HG03097 (cell line): ENCODE data around the gene WNT3.
"Not testable (repeated sequence)": the region's sequence is repeated elsewhere in the genome, so short reads cannot be mapped to it uniquely, and the experiment has no call there.

ENCODE experiments used
- ATAC-seq: cut with Tn5 transposase; IDR thresholded peaks from one replicate; pipeline ENCODE4 v1.9.1; 2021; ENCODE audit not compliant: unreplicated experiment, low FRiP score

WNT3 gene, protein sequence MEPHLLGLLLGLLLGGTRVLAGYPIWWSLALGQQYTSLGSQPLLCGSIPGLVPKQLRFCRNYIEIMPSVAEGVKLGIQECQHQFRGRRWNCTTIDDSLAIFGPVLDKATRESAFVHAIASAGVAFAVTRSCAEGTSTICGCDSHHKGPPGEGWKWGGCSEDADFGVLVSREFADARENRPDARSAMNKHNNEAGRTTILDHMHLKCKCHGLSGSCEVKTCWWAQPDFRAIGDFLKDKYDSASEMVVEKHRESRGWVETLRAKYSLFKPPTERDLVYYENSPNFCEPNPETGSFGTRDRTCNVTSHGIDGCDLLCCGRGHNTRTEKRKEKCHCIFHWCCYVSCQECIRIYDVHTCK

GRCh38 chr17:46818316-46818928, at the start of gene WNT3:
Gene WNT3, minus strand, starts transcription at chr17:46818692. Its CDS starts 95 bp downstream, at chr17:46818597.
- ATAC-seq, result no peak

DNA sequence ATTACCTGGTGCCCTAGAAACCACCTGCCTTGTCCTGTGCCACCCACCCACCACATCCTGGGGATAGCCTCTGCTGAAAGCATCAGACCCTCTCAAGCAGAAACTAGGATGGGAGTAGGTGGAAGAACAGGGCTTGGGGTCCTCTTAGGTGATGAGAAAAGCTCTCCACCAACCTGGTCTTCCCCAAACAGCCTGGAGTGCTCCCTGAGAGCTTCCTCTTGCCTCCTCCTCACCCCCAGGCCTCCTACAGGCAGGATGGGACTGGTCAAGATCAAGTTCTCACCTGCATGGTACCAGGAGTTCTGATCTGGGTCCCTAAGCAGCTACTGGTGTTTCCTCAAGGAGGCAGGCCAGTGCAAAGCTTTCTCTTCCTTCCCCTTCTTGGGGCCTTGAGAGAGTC, 48.3 kb upstream of the WNT3 start:
- ATAC-seq, result no peak

GRCh38 chr17:46866325-46866724, 47.8 kb upstream of the WNT3 start:
- no peak for ATAC-seq

DNA sequence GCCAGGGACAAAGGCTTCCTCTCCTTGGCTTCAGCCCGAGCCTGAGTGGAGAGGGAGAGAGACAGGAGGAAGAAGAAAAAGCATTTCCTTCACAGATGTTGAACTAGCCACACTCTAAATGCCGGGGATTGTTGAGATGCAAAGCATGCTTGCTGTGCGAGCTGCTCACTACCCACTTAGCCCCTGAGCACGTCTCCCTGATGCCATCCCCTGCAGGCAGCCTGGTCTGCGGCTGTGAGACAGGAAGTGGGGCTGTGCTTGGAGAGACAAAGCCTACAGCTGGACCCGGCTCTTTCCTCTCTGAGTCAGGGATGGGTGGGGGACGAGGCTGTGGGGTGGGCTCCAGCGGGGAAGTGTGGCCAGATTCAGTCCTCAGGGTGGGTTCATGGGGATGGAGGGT, 46.6 kb upstream of the WNT3 start:
- no peak for ATAC-seq

DNA sequence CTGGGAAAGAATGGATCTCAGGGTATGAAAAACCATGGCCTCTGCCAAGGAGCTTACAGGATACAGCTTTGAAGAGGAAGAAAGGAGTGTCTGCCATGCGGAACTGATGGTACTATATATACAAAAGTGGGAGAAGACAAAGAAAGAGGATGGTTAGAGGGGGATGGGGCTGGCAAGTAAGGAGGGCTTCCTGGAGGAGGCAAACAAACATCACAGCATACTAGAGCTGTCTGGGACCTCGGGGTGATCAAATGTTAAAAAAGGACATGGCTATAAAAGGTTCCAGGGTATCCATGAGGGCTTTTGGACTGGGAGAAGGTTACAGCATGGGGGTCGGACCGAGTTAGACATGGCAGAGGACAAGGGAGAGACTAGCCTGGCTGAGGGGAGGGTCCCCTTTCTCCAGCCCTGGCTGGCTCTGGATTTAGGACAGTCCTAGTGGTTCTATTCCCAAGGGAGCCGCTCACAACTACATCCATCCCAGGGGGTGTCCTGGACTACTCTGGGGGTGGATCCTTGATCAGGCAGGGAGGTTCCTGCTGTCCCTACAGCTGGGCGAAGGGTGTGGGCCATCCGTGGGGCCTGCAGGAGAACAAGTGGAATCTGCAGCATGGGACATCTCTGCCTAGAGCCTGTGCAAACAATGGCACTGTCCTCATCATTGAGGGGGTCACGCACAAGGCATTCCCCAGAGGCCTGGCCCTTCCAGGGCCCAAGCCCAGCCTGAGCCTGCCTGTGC, 45.1 kb upstream of the WNT3 start:
- no peak for ATAC-seq

DNA sequence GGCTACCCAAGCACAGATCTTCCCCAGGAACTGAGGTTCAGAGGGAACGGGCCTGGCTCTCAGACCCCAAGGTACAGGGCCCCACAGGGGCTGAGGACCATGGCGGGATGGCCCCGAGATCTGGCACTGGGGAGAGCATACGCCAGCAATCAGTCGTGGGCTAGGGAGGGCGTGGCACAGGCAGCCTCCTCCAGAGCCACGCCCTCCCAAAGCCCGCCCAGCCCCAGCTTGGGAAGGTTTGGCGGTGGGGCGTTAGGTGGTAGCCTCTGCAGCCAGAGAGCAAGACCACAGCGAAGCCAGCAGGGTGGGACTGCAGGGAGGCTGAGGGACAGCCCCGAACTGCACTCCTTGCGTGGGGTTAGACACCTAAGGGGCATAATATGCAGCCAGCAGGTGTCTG, 44.5 kb upstream of the WNT3 start:
- no peak for ATAC-seq

GRCh38 chr17:46859996-46860395, 41.5 kb upstream of the WNT3 start:
- no peak for ATAC-seq

GRCh38 chr17:46857600-46857999, 39.1 kb upstream of the WNT3 start:
- no peak for ATAC-seq

- no peak for ATAC-seq
These were observed 36.5 kb upstream of the WNT3 start for GRCh38 chr17:46854948-46855347.

DNA sequence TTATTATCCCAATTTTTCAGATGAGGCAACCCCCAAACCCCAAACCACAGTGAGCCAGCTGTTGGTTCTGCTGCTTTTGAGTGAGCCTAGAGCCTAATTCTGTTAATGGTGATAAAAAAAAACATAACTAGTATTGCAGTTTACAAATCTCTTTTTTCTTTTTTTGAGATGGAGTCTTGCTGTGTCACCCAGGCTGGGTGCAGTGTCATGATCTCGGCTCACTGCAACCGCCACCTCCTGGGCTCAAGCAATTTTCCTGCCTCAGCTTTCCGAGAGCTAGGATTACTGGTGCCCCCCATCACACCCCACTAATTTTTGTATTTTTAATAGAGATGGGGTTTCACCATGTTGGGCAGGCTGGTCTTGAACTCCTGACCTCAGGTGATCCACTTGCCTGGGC, 36.0 kb upstream of the WNT3 start:
- ATAC-seq, result no peak

DNA sequence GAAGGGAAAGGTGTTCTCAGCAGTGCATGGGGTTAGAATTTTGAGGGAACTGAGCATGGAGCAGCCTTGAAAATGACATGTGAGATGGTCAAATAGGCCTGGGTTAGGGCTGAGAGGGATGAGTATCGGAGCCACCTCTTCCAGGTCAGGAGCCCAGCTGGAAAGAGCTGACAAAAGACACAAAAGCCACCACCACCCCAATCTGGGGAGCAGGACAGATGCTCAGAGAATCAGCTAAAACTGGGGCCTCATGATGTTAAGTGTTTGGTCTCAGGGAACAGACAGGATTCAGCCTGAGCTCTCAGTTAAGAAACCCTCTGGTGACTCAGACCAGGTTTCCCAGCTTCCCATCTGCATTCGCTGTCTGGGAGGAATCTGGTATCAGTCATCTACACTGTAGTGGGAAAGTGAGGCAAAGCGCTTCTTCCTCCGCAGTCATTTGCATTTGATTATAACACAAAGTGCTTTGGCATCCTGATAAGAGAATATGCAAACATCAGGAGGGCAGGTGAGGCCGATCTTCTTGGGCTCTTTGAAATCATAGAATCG, 35.5 kb upstream of the WNT3 start:
- no peak for ATAC-seq

GRCh38 chr17:46851029-46851741, 32.7 kb upstream of the WNT3 start, which contains the start of gene WNT9B:
Gene WNT9B, plus strand, starts transcription at chr17:46851583. Its CDS starts 56 bp downstream, at chr17:46851639.
- ATAC-seq, result no peak

- no peak for ATAC-seq
These were observed 32.2 kb upstream of the WNT3 start for GRCh38 chr17:46850688-46851028.

DNA sequence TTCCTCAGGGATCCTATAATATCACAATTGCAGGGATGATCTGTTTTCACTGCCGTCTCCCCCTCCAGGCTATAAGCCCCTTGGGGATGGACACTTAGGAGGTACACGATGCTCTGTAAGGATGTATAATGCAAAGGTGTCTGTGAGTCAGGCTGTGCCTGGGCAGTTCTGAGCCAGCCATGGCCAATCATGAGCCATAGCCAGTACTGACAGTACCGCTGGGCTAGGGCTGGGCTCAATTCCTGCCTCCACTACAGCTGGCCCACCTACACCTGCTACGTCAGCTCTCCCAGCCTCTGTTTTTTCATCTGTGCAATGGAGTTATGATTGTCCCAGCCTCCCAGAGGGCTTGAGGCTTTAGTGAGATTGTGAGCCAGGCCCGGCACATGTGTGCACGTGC, 30.0 kb upstream of the WNT3 start:
- ATAC-seq, result no peak

DNA sequence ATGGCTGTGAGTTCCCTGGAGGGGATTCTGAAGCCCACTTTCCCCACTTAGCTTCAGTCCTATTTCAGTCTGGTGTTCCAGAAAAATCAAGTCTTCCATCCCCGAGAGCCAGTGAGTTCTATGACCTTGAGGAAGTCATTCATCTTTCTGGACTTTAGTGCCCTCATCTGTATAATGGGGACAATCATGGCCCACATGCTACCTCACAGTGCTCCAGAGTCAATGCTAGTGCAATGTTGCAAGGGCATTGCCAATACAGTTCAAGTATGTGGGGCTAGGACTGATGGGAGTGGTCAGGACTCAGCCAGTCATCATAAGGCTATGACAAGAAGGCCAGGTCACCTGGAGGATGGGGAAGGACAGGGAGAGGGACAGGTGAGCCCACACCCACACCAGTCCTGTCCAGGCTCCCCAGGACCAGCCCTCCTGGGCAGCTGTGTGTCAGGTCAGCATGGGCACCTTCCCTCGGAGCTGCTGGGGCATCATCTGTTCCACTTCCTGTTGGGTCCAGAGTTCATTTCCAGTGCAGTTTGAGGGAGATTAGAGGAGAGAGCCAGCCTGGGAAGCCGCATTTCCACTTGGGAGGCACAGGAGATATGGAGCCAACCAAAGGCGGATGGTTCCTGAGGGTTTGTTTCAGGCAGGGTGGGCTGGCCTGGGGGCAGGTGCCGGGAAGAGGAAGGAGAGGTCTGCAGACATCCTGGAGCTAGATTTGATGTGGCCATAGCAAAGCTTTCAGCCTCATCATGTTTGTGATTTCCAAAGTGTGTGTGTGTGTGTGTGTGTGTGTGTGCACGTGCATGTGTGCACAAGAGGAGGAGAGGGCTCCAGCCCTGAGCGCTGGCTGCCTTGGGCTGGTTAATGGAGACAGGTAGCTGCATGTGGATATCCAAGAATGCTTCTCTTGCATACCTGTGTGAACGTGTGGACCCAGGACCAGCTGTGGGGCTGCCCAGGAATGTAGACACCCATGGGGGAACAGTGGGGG, 29.0 kb upstream of the WNT3 start:
- no peak for ATAC-seq

DNA sequence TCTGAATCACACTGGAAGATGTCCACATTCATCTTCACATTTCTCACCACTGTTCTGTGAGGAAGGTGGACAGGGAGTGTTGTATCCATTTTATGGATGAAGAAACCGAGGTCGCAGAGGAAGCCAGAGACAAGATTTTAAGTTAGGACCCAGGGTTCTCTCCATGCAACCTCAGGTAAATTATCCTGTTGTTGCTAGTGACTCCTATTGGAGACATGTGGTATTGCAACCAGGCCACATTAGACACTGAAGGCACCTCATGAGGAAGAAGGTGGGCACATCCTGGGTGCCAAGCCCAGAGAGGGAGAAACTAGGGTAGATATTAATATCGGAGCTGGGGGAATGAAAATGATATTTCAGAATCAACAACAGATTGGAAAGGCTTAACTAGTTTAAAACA, 24.3 kb upstream of the WNT3 start:
- no peak for ATAC-seq

GRCh38 chr17:46841561-46842379, 23.3 kb upstream of the WNT3 start:
- no peak for ATAC-seq

DNA sequence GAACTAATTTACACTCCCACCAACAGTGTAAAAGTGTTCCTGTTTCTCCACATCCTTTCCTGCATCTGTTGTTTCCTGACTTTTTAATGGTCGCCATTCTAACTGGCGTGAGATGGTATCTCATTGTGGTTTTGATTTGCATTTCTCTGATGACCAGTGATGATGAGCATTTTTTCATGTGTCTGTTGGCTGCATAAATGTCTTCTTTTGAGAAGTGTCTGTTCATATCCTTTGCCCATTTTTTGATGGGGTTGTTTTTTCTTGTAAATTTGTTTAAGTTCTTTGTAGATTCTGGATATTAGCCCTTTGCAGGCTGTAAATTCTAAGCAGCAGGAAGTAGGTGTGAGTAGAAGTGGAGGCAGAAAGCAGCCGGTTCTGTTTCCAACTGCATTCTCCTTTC, 22.1 kb upstream of the WNT3 start:
- not testable (repeated sequence) for ATAC-seq

DNA sequence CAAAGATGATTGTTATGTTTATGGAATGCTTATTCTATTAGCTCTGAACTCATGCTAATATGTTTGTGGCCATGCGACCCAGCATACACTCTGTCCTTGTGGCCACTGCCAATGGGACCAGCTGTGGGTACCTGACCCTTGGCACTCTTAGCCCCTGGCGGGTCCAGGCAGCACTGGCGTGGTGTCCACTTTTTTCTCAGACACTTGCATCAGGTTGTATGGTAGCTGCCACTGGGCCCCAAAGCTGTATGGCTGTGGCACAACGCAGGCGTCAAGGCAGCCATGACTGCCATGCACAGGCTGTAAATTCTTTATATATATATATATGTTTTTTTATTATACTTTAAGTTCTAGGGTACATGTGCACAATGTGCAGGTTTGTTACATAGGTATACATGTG, 20.7 kb upstream of the WNT3 start:
- ATAC-seq, result no peak
